SK-N-DZ (cell line): ENCODE data around the gene ZBED2.
A peak's percentile ranks its signal among the peaks of the same experiment; 100 is the strongest.
"Not testable (repeated sequence)": the region's sequence is repeated elsewhere in the genome, so short reads cannot be mapped to it uniquely, and the experiment has no call there.

Source experiments
- DNase-seq: peaks from one replicate; pipeline ENCODE4 v3.0.0-alpha.2; 2015; ENCODE audit warnings: low spot score

Gene ZBED2

GRCh38 chr3:111571907-111572460 is 23.2 kb downstream of the ZBED2 start:
- no peak for DNase-seq

- no peak for DNase-seq
Observed at GRCh38 chr3:111571282-111571681, 23.9 kb downstream of the ZBED2 start.

GRCh38 chr3:111570404-111571030 is 24.6 kb downstream of the ZBED2 start:
- DNase-seq: no peak

- DNase-seq: no peak
Observed at GRCh38 chr3:111568911-111569310, 26.2 kb downstream of the ZBED2 start.

GRCh38 chr3:111568355-111568754 is 26.8 kb downstream of the ZBED2 start:
- peak; percentile 76 for DNase-seq

GRCh38 chr3:111566844-111567243 is 28.3 kb downstream of the ZBED2 start:
- no peak for DNase-seq

- DNase-seq: not testable (repeated sequence)
Observed at GRCh38 chr3:111561902-111562301, 33.2 kb downstream of the ZBED2 start.

GRCh38 chr3:111548756-111549155 is 46.4 kb downstream of the ZBED2 start:
- no peak for DNase-seq

GRCh38 chr3:111548092-111548491 is 47.1 kb downstream of the ZBED2 start:
- DNase-seq: no peak

- DNase-seq: no peak
Observed at GRCh38 chr3:111547631-111548030, 47.5 kb downstream of the ZBED2 start.

GRCh38 chr3:111545349-111545748 is 49.8 kb downstream of the ZBED2 start:
- DNase-seq: no peak
